Measurements from ENCODE around the gene RGL4.

DNA sequence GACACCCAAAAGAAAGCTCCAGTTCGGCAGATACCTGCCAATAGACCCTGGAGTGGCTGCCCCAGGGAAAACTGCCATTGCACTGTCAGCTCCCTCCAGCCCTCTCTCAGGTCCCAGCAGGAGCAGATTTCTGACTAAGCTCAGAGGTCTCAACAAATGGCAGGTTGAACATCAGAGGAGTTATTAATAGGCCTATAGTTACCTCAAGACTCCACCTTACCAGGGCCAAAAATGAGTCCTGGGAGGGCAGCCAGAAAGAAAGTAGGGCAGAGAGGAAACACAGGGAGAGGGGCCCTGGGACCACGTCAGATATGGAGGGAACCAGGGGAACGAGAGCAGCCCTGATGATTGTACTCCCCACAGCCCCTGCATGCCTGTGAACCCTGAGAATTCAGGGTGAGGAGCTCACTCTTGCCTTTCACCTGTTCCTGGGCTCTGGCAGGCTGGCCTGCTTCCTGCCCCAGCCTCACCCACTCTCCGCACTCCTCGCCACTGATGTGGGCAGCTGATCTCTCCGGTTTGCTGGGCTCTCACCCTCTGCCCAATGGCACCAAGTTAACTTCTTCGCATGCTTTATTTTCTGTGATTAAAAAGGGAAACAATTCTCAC, 4.3 kb upstream of the RGL4 start:
- TF ChIP-seq CTCF (conservative IDR thresholded peaks at IDR 0.05; ENCODE audit: low read depth, low read length) (no peak), EZH2 (IDR thresholded peaks at IDR 0.05; ENCODE audit: borderline replicate concordance, low read depth, low read length, poor library complexity, severe bottlenecking) (no peak)

Measured in A673 (cell line).